Fibroblast of the aortic adventitia (primary cell): ENCODE results near the gene CDC6. TPM values are rescaled to one million over a fixed set of nuclear protein-coding genes. Genes with fewer than 3 reads are reported as not detected.
"Not testable (repeated sequence)": the region's sequence is repeated elsewhere in the genome, so short reads cannot be mapped to it uniquely, and the experiment has no call there.

Experiments
- DNase-seq: peaks from one replicate; pipeline ENCODE4 v3.0.0-alpha.2; 2010; ENCODE audit warnings: low read depth
- H3K4me3 ChIP-seq: 2 replicates; pipeline ENCODE4 v1.5.1; 2011; ENCODE audit warnings: low read depth, mild to moderate bottlenecking, control low read depth, low read length, moderate library complexity
- CTCF ChIP-seq: IDR thresholded peaks from 2 replicates; pipeline ENCODE4 v1.5.1; 2011; ENCODE audit warnings: mild to moderate bottlenecking, low read length, control low read depth, inconsistent platforms; ENCODE audit not compliant: insufficient read depth
- total RNA-seq: library from RNA; depleted of rRNA; stranded (reverse); fragments of >200 nt; gene quantifications from 2 replicates; pipeline ENCODE4 v1.2.3, GENCODE V29; 2012; ENCODE audit warnings: low replicate concordance

CDC6 gene
- total RNA-seq, 1 donor = 40.4 TPM

DNA sequence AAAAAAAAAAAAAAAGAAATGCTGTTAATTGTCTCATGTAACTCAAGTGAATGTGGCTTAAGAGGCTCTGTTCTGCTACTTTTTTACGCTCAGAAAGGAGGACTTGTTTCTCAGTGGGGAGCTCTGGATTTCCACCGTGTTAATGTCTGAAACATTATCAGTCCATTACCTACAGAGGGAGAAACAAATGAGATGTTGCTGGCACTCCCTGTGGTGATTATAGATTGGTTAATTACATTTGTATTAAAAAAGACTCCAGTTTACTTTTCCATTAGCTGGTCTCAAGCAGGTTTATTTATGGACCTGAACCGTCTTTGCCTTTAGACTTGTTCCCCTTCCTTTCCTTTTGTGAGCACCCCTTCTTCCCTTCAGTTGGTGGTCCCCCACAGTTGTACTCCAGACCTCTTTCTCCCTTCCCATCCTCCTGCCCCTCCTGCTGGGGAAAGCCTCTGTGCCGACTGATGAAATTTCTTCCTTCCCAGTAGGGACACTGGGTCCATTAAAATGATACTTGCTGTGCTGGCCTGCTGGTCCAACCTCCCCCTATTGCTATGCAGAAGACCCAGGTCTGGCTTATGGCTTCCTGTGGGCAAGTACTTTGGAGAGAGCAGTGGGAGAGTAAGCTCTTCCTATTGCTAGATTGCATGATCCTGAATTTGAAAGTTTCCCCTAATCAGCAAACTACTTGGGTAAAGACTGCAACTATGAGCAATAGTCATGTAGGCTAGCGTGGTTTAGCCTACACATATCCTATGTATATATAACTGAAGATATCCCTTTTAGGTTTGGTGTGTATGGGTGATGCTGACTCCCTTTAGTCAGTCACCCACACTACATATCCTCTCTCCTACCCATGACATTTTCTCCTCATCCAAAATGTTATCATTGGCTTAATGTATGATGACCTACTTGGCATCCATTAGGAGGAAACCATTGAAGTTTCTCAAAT lies 8.1 kb downstream of the CDC6 start:
- DNase-seq = no peak
- no peak for TF ChIP-seq CTCF
- no peak overlapping the region for H3K4me3 ChIP-seq

GRCh38 chr17:40297511-40297910 lies 9.8 kb downstream of the CDC6 start:
- DNase-seq = no peak
- no peak overlapping the region for H3K4me3 ChIP-seq
- no peak for TF ChIP-seq CTCF

GRCh38 chr17:40298726-40299125 lies 11.0 kb downstream of the CDC6 start:
- no peak overlapping the region for H3K4me3 ChIP-seq
- TF ChIP-seq CTCF = no peak
- peak; percentile 85 for DNase-seq

- not testable (repeated sequence) for H3K4me3 ChIP-seq
- DNase-seq = peak; percentile 82
Measured at GRCh38 chr17:40299159-40299757, 11.6 kb downstream of the CDC6 start.

- TF ChIP-seq CTCF = peak; percentile 6
- DNase-seq = no peak
- H3K4me3 ChIP-seq = no peak overlapping the region
Measured at GRCh38 chr17:40301315-40301714, 13.6 kb downstream of the CDC6 start.

- peak; percentile 75 for TF ChIP-seq CTCF
- no peak overlapping the region for H3K4me3 ChIP-seq
- peak; percentile 85 for DNase-seq
Measured at GRCh38 chr17:40303009-40303657, 15.5 kb downstream of the CDC6 start.
